IMR-90 (cell line): ENCODE data around the gene IQGAP2. TPM values are rescaled to one million over a fixed set of nuclear protein-coding genes. Genes with fewer than 3 reads are reported as not detected.

Experiments used
- ATAC-seq: fragments of 200-7000 bp; cut with Tn5 transposase; 2 replicates; pipeline ENCODE4 v1.9.1; 2020; ENCODE audit warnings: low read depth, mild to moderate bottlenecking, moderate library complexity
- BruUV-seq: library from RNA; stranded (reverse); fragments of 400-500 nt; replicated peaks from 2 replicates; lab custom pipeline; 2021; lab: Mats Ljungman, UMichigan
- CTCF ChIA-PET: fragments of 300-600 bp; formaldehyde crosslinking; extraction: SDS; loops from one replicate; lab custom pipeline; 2021; ENCODE audit warnings: antibody characterized with exemption; lab: Yijun Ruan, JAX
- POLR2A ChIA-PET: fragments of 300-600 bp; sonication (Branson Sonifier 250); formaldehyde crosslinking; loops from one replicate; lab custom pipeline; 2022; ENCODE audit warnings: antibody characterized with exemption; ENCODE audit not compliant: unreplicated experiment; lab: Charles Lee
- DNase-seq: peaks from one replicate; pipeline ENCODE4 v3.0.0; 2013
- H2AFZ ChIP-seq: replicated peaks from 2 replicates; pipeline ENCODE3; 2013; ENCODE audit warnings: low read length, mild to moderate bottlenecking; ENCODE audit not compliant: poor library complexity
- H2AK5ac ChIP-seq: 2 replicates; pipeline ENCODE4 v1.6.1; 2013; ENCODE audit warnings: low read depth, low read length, inconsistent platforms
- H2AK9ac ChIP-seq: replicated peaks from 2 replicates; pipeline ENCODE3; 2013; ENCODE audit warnings: mild to moderate bottlenecking, low read depth, low read length, moderate library complexity; ENCODE audit not compliant: poor library complexity
- H2BK120ac ChIP-seq: 2 replicates; pipeline ENCODE4 v1.6.1; 2013; ENCODE audit warnings: low read depth, low read length, inconsistent platforms
- H2BK15ac ChIP-seq: 3 replicates; pipeline ENCODE4 v1.6.1; 2013; ENCODE audit warnings: low read depth, low read length, inconsistent platforms
- H2BK20ac ChIP-seq: 2 replicates; pipeline ENCODE4 v1.6.1; 2013; ENCODE audit warnings: low read depth, mild to moderate bottlenecking, inconsistent platforms, low read length, moderate library complexity
- H2BK5ac ChIP-seq: 2 replicates; pipeline ENCODE4 v1.6.1; 2013; ENCODE audit warnings: mild to moderate bottlenecking, low read depth, low read length, inconsistent platforms; ENCODE audit not compliant: poor library complexity, severe bottlenecking
- H3K14ac ChIP-seq: replicated peaks from 2 replicates; pipeline ENCODE4 v1.6.1; 2013; ENCODE audit warnings: low read depth, low read length, inconsistent platforms
- H3K18ac ChIP-seq: 2 replicates; pipeline ENCODE4 v1.6.1; 2013; ENCODE audit warnings: low read depth, low read length, control low read depth
- H3K23ac ChIP-seq: 2 replicates; pipeline ENCODE4 v1.6.1; 2013; ENCODE audit warnings: low read depth, low read length, inconsistent platforms
- H3K27ac ChIP-seq: 2 replicates; pipeline ENCODE4 v1.5.1; 2013; ENCODE audit warnings: mild to moderate bottlenecking, control low read depth, low read length; ENCODE audit not compliant: insufficient read depth
- H3K27me3 ChIP-seq: 2 replicates; pipeline ENCODE4 v1.6.1; 2013; ENCODE audit warnings: low read length; ENCODE audit not compliant: control insufficient read depth, insufficient read depth
- H3K36me3 ChIP-seq: 2 replicates; pipeline ENCODE4 v1.6.1; 2013; ENCODE audit warnings: low read length, mixed read lengths; ENCODE audit not compliant: control insufficient read depth, insufficient read depth
- H3K4ac ChIP-seq: 2 replicates; pipeline ENCODE4 v1.6.1; 2013; ENCODE audit warnings: low read depth, low read length, inconsistent platforms
- H3K4me1 ChIP-seq: 2 replicates; pipeline ENCODE4 v1.6.1; 2013; ENCODE audit warnings: low read length, mixed read lengths; ENCODE audit not compliant: control insufficient read depth, insufficient read depth
- H3K4me2 ChIP-seq: 2 replicates; pipeline ENCODE4 v1.6.1; 2013; ENCODE audit warnings: low read depth, mild to moderate bottlenecking, control low read depth, low read length, moderate library complexity
- H3K4me3 ChIP-seq: 2 replicates; pipeline ENCODE4 v1.5.1; 2013; ENCODE audit warnings: low read depth, mild to moderate bottlenecking, control low read depth, low read length, moderate library complexity; ENCODE audit not compliant: insufficient read depth
- H3K56ac ChIP-seq: 2 replicates; pipeline ENCODE4 v1.6.1; 2013; ENCODE audit warnings: low read length, inconsistent platforms; ENCODE audit not compliant: insufficient read depth; ENCODE audit errors: extremely low read depth
- H3K79me1 ChIP-seq, 2 experiments: 2 replicates each; pipeline ENCODE4 v1.6.1; 2013; ENCODE audit warnings: low read length in 2 of 2, inconsistent platforms in 1 of 2, low read depth in 1 of 2
- H3K9ac ChIP-seq: 2 replicates; pipeline ENCODE4 v1.6.1; 2013; ENCODE audit warnings: low read depth, low read length, control low read depth
- H3K9me1 ChIP-seq: 2 replicates; pipeline ENCODE4 v1.6.1; 2013; ENCODE audit warnings: low read length, inconsistent platforms; ENCODE audit not compliant: insufficient read depth
- H3K9me3 ChIP-seq: 2 replicates; pipeline ENCODE4 v1.6.1; 2013; ENCODE audit warnings: low read length; ENCODE audit not compliant: control insufficient read depth, insufficient read depth
- H4K20me1 ChIP-seq: 2 replicates; pipeline ENCODE4 v1.6.1; 2013; ENCODE audit warnings: low read length, inconsistent platforms; ENCODE audit not compliant: insufficient read depth
- H4K5ac ChIP-seq: 2 replicates; pipeline ENCODE4 v1.6.1; 2013; ENCODE audit warnings: mild to moderate bottlenecking, low read depth, low read length, control low read depth
- H4K8ac ChIP-seq, 2 experiments: 2 replicates each; pipeline ENCODE4 v1.6.1; 2013; ENCODE audit warnings: low read depth in 2 of 2, low read length in 2 of 2, control low read depth in 1 of 2, inconsistent platforms in 1 of 2
- H4K91ac ChIP-seq: 2 replicates; pipeline ENCODE4 v1.6.1; 2013; ENCODE audit warnings: low read depth, low read length, inconsistent platforms; ENCODE audit not compliant: insufficient read depth
- CEBPB ChIP-seq: IDR thresholded peaks from 2 replicates; pipeline ENCODE4 v1.6.1; 2012; ENCODE audit warnings: low read depth, low read length, improper control_type of control experiment
- MAZ ChIP-seq: IDR thresholded peaks from 2 replicates; pipeline ENCODE4 v1.6.1; 2012; ENCODE audit warnings: low read depth, mild to moderate bottlenecking, low read length, improper control_type of control experiment, moderate library complexity, borderline replicate concordance
- POLR2A ChIP-seq: IDR thresholded peaks from 2 replicates; pipeline ENCODE4 v1.6.1; 2012; ENCODE audit warnings: mild to moderate bottlenecking, low read depth, low read length
- RAD21 ChIP-seq: IDR thresholded peaks from 2 replicates; pipeline ENCODE4 v1.6.1; 2012; ENCODE audit warnings: low read length, improper control_type of control experiment
- RCOR1 ChIP-seq: IDR thresholded peaks from 2 replicates; pipeline ENCODE4 v1.6.1; 2012; ENCODE audit warnings: mild to moderate bottlenecking, low read length, improper control_type of control experiment; ENCODE audit not compliant: insufficient replicate concordance
- RFX5 ChIP-seq: IDR thresholded peaks from 2 replicates; pipeline ENCODE4 v1.8.0; 2012; ENCODE audit warnings: low read depth, mild to moderate bottlenecking, low read length, moderate library complexity
- dilution Hi-C: fragments of 300-500 bp; cut with HindIII; formaldehyde crosslinking; loops from one replicate; pipeline ENCODE4 v1.14.3; 2018; ENCODE audit warnings: low sequenced_read_pairs; ENCODE audit not compliant: unreplicated experiment
- in situ Hi-C: fragments of 300-500 bp; cut with MboI; formaldehyde crosslinking; loops from 3 replicates; pipeline ENCODE4 v1.14.3; 2019; ENCODE audit warnings: low sequenced_read_pairs, inconsistent platforms, mixed read lengths
- intact Hi-C: fragments of 100-400 bp; cut with micrococcal nuclease; formaldehyde crosslinking; loops from 2 replicates; pipeline ENCODE4 v1.10.0; 2022
- polyA plus RNA-seq, 3 experiments: library from polyadenylated mRNA; depleted of rRNA; stranded (reverse); fragments of >200 nt; gene quantifications; 2 replicates each; pipeline ENCODE4 v1.2.3, GENCODE V29; 2012; ENCODE audit warnings: low replicate concordance in 1 of 3
- total RNA-seq: library from RNA; depleted of rRNA; stranded (reverse); fragments of >200 nt; gene quantifications from 2 replicates; pipeline ENCODE4 v1.2.3, GENCODE V29; 2012
- TF ChIP-seq, protein P1 (sequence below): fragments of 150-350 bp; IDR thresholded peaks from 2 replicates; pipeline ENCODE4 v1.6.1; 2017; ENCODE audit warnings: mild to moderate bottlenecking, antibody characterized with exemption, low read length, low read depth

IQGAP2 gene
- total and polyA plus RNA-seq, 2 of the 4 experiments (the other 2 are of a cell fraction), result 0.21 to 0.36 TPM

GRCh38 chr5:76412511-76412910 is 9.4 kb downstream of the IQGAP2 start:
- intact Hi-C loops, result no loop called here
- no peak overlapping the region for H2AK5ac ChIP-seq

More at GRCh38 chr5:76412511-76412910, 9.4 kb downstream of the IQGAP2 start:
- Histone ChIP-seq H3K36me3 (no peaks in the 10 kb centered on the region), H2AK9ac (no peak overlapping the region), H3K4me3 (no peak overlapping the region), H3K9ac (no peak overlapping the region), H3K23ac (no peak overlapping the region), H3K9me1 (no peaks in the 10 kb centered on the region), H3K27ac (no peak overlapping the region), H3K56ac (no peak overlapping the region), H3K4ac (no peak overlapping the region), H4K91ac (no peak overlapping the region), H3K14ac (no peak overlapping the region), H2BK120ac (no peak overlapping the region), H2AFZ (no peak overlapping the region), H2BK15ac (no peak overlapping the region), H2BK20ac (no peak overlapping the region), H3K9me3 (no peaks in the 10 kb centered on the region), H2BK5ac (no peak overlapping the region), H3K27me3 (peaks cover 5% of the 10 kb centered on the region), H3K4me2 (no peak overlapping the region), H4K20me1 (no peaks in the 10 kb centered on the region), H3K18ac (no peak overlapping the region), H3K4me1 (no peaks in the 10 kb centered on the region), H4K5ac (no peak overlapping the region), H3K79me1 (no peaks in the 10 kb centered on the region), H4K8ac (no peak overlapping the region)
- CTCF ChIA-PET, result no interaction called here
- dilution Hi-C loops (no loop called here), in situ Hi-C loops (no loop called here)
- TF ChIP-seq RAD21 (no peak), RFX5 (no peak), POLR2A (no peak), MAZ (no peak), CEBPB (no peak), RCOR1 (no peak)
- TF ChIP-seq, protein P1, sequence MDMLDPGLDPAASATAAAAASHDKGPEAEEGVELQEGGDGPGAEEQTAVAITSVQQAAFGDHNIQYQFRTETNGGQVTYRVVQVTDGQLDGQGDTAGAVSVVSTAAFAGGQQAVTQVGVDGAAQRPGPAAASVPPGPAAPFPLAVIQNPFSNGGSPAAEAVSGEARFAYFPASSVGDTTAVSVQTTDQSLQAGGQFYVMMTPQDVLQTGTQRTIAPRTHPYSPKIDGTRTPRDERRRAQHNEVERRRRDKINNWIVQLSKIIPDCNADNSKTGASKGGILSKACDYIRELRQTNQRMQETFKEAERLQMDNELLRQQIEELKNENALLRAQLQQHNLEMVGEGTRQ, result no peak
- ATAC-seq (no peak), DNase-seq (no peak)
- no TSS peak for BruUV-seq
- POLR2A ChIA-PET, result no interaction called here
